Trophoblast cell (in vitro differentiated cells and primary cell): ENCODE results near the gene BLVRB.

Experiments used
- DNase-seq, 2 donors: peaks; one replicate each; pipeline ENCODE4 v3.0.0-alpha.2; 2016
- H2AFZ ChIP-seq: 2 replicates; pipeline ENCODE4 v1.6.1; 2013; ENCODE audit warnings: low read length, moderate library complexity, mild to moderate bottlenecking; ENCODE audit not compliant: insufficient read depth, poor library complexity
- H2AK5ac ChIP-seq: 2 replicates; pipeline ENCODE4 v1.6.1; 2013; ENCODE audit warnings: mild to moderate bottlenecking, low read length
- H2BK120ac ChIP-seq: 2 replicates; pipeline ENCODE4 v1.6.1; 2013; ENCODE audit warnings: low read length, mild to moderate bottlenecking, moderate library complexity; ENCODE audit not compliant: insufficient read depth, poor library complexity
- H2BK12ac ChIP-seq: 2 replicates; pipeline ENCODE4 v1.6.1; 2013; ENCODE audit warnings: mild to moderate bottlenecking, low read length, moderate library complexity
- H2BK5ac ChIP-seq: 2 replicates; pipeline ENCODE4 v1.6.1; 2013; ENCODE audit warnings: low read length, low read depth, moderate library complexity, mild to moderate bottlenecking; ENCODE audit not compliant: poor library complexity
- H3K14ac ChIP-seq: 2 replicates; pipeline ENCODE4 v1.6.1; 2013; ENCODE audit warnings: mild to moderate bottlenecking, low read length
- H3K18ac ChIP-seq: 2 replicates; pipeline ENCODE4 v1.6.1; 2013; ENCODE audit warnings: mild to moderate bottlenecking, low read length
- H3K23ac ChIP-seq: 2 replicates; pipeline ENCODE4 v1.6.1; 2013; ENCODE audit warnings: low read length
- H3K27ac ChIP-seq: 2 replicates; pipeline ENCODE4 v1.5.1; 2013; ENCODE audit warnings: low read depth, mild to moderate bottlenecking, inconsistent platforms, low read length, moderate library complexity
- H3K27me3 ChIP-seq: 2 replicates; pipeline ENCODE4 v1.6.1; 2013; ENCODE audit warnings: inconsistent platforms, mild to moderate bottlenecking, low read length, moderate library complexity; ENCODE audit not compliant: insufficient read depth
- H3K36me3 ChIP-seq, 2 experiments: 1 replicate in 1 of 2; 2 replicates in 1 of 2; pipeline ENCODE4 v1.6.1; 2013; ENCODE audit warnings: low read length in 2 of 2, mild to moderate bottlenecking in 2 of 2, moderate library complexity in 1 of 2; ENCODE audit not compliant: insufficient read depth in 2 of 2, control insufficient read depth in 1 of 2
- H3K4ac ChIP-seq: 2 replicates; pipeline ENCODE4 v1.6.1; 2013; ENCODE audit warnings: low read depth, mild to moderate bottlenecking, low read length, moderate library complexity
- H3K4me1 ChIP-seq, 2 experiments: 1 replicate in 1 of 2; 2 replicates in 1 of 2; pipeline ENCODE4 v1.6.1; 2013; ENCODE audit warnings: low read length in 2 of 2, mild to moderate bottlenecking in 2 of 2, moderate library complexity in 1 of 2; ENCODE audit not compliant: insufficient read depth in 2 of 2, control insufficient read depth in 1 of 2
- H3K4me2 ChIP-seq: 2 replicates; pipeline ENCODE4 v1.6.1; 2013; ENCODE audit warnings: inconsistent platforms, mild to moderate bottlenecking, low read length, moderate library complexity
- H3K4me3 ChIP-seq: 2 replicates; pipeline ENCODE4 v1.5.1; 2013; ENCODE audit warnings: mild to moderate bottlenecking, low read depth, low read length, inconsistent platforms
- H3K79me1 ChIP-seq: one replicate; pipeline ENCODE4 v1.6.1; 2013; ENCODE audit warnings: low read length
- H3K79me2 ChIP-seq: 2 replicates; pipeline ENCODE4 v1.6.1; 2013; ENCODE audit warnings: low read length, mild to moderate bottlenecking; ENCODE audit not compliant: control insufficient read depth, insufficient read depth, poor library complexity
- H3K9ac ChIP-seq: 2 replicates; pipeline ENCODE4 v1.6.1; 2013; ENCODE audit warnings: mild to moderate bottlenecking, low read length
- H3K9me3 ChIP-seq: 2 replicates; pipeline ENCODE4 v1.6.1; 2013; ENCODE audit warnings: low read depth, mild to moderate bottlenecking, control low read depth, inconsistent platforms, low read length; ENCODE audit not compliant: insufficient read depth
- H4K12ac ChIP-seq: 2 replicates; pipeline ENCODE4 v1.6.1; 2013; ENCODE audit warnings: low read depth, mild to moderate bottlenecking, low read length, moderate library complexity
- H4K8ac ChIP-seq: 2 replicates; pipeline ENCODE4 v1.6.1; 2013; ENCODE audit warnings: low read depth, mild to moderate bottlenecking, low read length, moderate library complexity
- H4K91ac ChIP-seq: one replicate; pipeline ENCODE4 v1.6.1; 2013; ENCODE audit warnings: low read depth, mild to moderate bottlenecking, low read length, moderate library complexity
- WGBS: extraction: QIAGEN DNeasy Blood & Tissue Kit; methylation state at CpG from one replicate; pipeline ENCODE4 v1.1.7; 2013; ENCODE audit warnings: missing lambda C conversion rate; ENCODE audit not compliant: insufficient read length, insufficient coverage; ENCODE audit errors: extremely low coverage; 5-methylcytosine and 5-hydroxymethylcytosine counted together

The BLVRB gene

DNA sequence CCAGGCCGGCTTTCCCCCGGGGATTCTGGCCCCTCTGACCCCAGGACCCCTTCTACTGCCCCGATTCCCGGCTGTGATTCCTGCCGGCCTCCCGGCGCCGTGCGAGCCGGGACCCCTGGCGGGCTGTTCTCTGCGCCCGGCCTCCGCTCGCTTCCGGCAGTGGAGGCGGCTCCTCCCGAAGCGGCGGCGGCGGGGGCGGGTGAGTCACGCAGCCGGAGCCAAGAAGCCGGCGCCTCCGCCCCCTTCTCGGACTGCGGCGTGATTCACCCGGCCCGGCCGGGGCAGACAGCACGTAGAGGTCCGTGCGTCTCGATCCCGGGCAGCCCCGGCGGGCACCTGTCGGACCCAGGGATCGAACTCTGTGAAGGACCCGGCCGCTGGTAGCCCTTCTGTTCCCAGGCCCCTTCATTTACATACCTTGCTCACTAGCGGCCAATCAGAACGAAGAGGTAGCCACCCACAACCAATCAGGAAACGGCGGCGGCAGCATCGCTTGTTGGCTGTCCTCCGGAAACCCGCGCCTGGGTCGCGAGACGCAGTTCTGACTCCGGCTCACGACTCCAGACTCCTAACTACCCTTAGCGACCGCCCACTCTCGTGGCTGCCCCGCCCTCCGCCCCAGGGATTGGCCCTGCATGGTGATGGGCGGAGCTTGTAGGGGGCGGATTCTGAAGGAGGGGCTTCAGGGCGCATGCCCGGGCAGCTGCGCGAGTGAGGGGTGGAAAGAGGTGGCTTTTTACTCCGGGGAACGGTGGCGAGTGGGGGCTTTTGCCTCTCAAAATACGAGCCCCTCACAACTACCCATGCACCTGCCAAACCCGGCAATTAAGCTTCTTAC, 39.9 kb downstream of the BLVRB start, which contains the start of gene SERTAD1:
TSS of gene SERTAD1 (minus strand) at position 543 of the 838 bp plus-strand sequence. CDS start 2,446 bp downstream, outside the sequence.
- Histone ChIP-seq H3K36me3 (peaks cover 10% of the 10 kb centered on the region in 2 experiments), H3K79me1 (peaks cover 18% of the 10 kb centered on the region), H3K9ac (peak within 1 kb of the TSS; percentile 88), H3K4me1 (peaks cover 5 to 10% of the 10 kb centered on the region in 2 experiments), H3K4ac (peak within 1 kb of the TSS; percentile 59), H3K4me2 (peak within 1 kb of the TSS; percentile 97), H4K8ac (peak within 1 kb of the TSS; percentile 82), H3K9me3 (no peaks in the 10 kb centered on the region), H3K23ac (no peak within 1 kb of the TSS), H3K79me2 (peaks cover 15% of the 10 kb centered on the region), H3K14ac (peak within 1 kb of the TSS; percentile 83), H3K27ac (peak within 1 kb of the TSS; percentile 99), H3K27me3 (no peaks in the 10 kb centered on the region), H3K18ac (peak within 1 kb of the TSS; percentile 72), H2AK5ac (peak within 1 kb of the TSS; percentile 40), H2AFZ (peak within 1 kb of the TSS; percentile 32), H3K4me3 (peak within 1 kb of the TSS; percentile 79), H2BK5ac (peak within 1 kb of the TSS; percentile 98), H2BK120ac (peak within 1 kb of the TSS; percentile 27), H4K12ac (peak within 1 kb of the TSS; percentile 9), H4K91ac (peak within 1 kb of the TSS; percentile 80), H2BK12ac (peak within 1 kb of the TSS; percentile 4)
- WGBS: no CpG with 5 or more reads among the region's 75 CpGs
- peak; percentile 99 to 100 for DNase-seq

DNA sequence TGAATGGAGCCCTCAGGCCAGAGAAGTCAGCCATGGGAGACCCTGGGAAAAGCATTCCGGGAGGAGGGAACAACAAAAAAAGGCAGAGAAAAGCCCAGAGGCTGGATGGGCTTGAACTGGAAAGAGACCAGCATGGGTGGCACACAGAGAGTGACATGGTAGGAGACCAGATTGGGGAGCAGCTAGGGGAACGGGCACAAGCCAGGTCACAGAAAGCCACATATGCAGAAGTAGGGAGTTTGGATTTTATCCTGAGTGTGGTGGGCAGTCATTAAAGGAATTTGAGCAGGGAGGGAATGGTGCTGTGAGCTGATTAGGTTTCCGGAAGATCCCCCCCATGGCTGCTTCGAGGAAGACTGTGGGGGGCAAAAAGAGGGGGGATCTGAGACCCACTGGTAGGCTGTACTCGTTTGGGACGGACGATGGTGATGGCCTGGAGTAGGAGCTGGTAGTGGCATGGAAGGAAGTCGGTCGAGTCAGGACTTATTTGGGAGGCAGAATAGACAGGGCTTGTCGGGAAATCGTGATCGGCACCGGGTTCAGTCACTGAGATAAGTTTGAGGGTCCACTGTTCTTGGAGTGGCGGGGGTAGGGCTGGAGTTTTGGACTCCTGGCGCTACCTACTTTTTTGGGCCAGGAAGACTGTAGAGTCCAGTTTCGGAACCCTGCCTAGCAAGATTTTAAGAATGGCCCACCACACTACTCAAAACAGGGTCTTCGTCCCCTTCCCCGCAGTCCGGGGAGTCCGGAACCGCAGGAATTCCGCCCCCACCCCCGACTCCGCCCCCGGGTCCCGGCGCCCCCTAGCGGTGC, 40.7 kb downstream of the BLVRB start:
- Histone ChIP-seq H2BK120ac (peak overlapping the region; percentile 27), H3K4me3 (peak overlapping the region; percentile 79), H3K79me1 (peaks cover 19% of the 10 kb centered on the region), H3K18ac (peak overlapping the region; percentile 60), H3K4ac (peak overlapping the region; percentile 59), H2BK12ac (peak overlapping the region; percentile 19), H4K12ac (peak overlapping the region; percentile 9), H4K8ac (peak overlapping the region; percentile 82), H3K36me3 (peaks cover 10% of the 10 kb centered on the region in 2 experiments), H2AK5ac (peak overlapping the region; percentile 40), H3K9ac (peak overlapping the region; percentile 88), H3K14ac (peak overlapping the region; percentile 83), H4K91ac (peak overlapping the region; percentile 80), H2BK5ac (peak overlapping the region; percentile 98), H3K4me2 (peak overlapping the region; percentile 94), H3K27me3 (no peaks in the 10 kb centered on the region), H3K79me2 (peaks cover 15% of the 10 kb centered on the region), H2AFZ (peak overlapping the region; percentile 32), H3K9me3 (no peaks in the 10 kb centered on the region), H3K27ac (peak overlapping the region; percentile 99), H3K23ac (no peak overlapping the region), H3K4me1 (peaks cover 5 to 10% of the 10 kb centered on the region in 2 experiments)
- peak in 1 of 2 donors; percentile 27 for DNase-seq
- no CpG with 5 or more reads among the region's 28 CpGs for WGBS

GRCh38 chr19:40423938-40424337, 41.6 kb downstream of the BLVRB start:
- DNase-seq: no peak
- Histone ChIP-seq H2BK12ac (no peak overlapping the region), H3K27me3 (no peaks in the 10 kb centered on the region), H2AK5ac (no peak overlapping the region), H3K36me3 (peaks cover 10% of the 10 kb centered on the region in 2 experiments), H3K4me2 (no peak overlapping the region), H4K8ac (no peak overlapping the region), H3K79me2 (peaks cover 15% of the 10 kb centered on the region), H3K18ac (no peak overlapping the region), H3K4ac (peak overlapping the region; percentile 59), H3K9ac (no peak overlapping the region), H3K9me3 (no peaks in the 10 kb centered on the region), H2BK120ac (no peak overlapping the region), H3K14ac (no peak overlapping the region), H3K79me1 (peaks cover 19% of the 10 kb centered on the region), H3K23ac (no peak overlapping the region), H3K4me3 (no peak overlapping the region), H4K91ac (no peak overlapping the region), H2BK5ac (no peak overlapping the region), H3K27ac (no peak overlapping the region), H3K4me1 (peaks cover 5 to 10% of the 10 kb centered on the region in 2 experiments), H2AFZ (no peak overlapping the region), H4K12ac (no peak overlapping the region)
- no CpG with 5 or more reads among the region's 6 CpGs for WGBS
